HG03558 (cell line): ENCODE measurements around the gene PLCXD3.
"Not testable (repeated sequence)": the region's sequence is repeated elsewhere in the genome, so short reads cannot be mapped to it uniquely, and the experiment has no call there.

Experiments used
- ATAC-seq: cut with Tn5 transposase; IDR thresholded peaks from one replicate; pipeline ENCODE4 v1.9.1; 2021; ENCODE audit warnings: moderate number of reproducible peaks; ENCODE audit not compliant: unreplicated experiment; ENCODE audit errors: extremely low read depth

The PLCXD3 gene

GRCh38 chr5:41365369-41365768 is 145.0 kb downstream of the PLCXD3 start:
- no peak for ATAC-seq

GRCh38 chr5:41364346-41364745 is 146.1 kb downstream of the PLCXD3 start:
- ATAC-seq, result no peak

GRCh38 chr5:41363343-41363986 is 146.9 kb downstream of the PLCXD3 start:
- no peak for ATAC-seq

- no peak for ATAC-seq
Measured at GRCh38 chr5:41356786-41357185, 153.6 kb downstream of the PLCXD3 start.

- no peak for ATAC-seq
Measured at GRCh38 chr5:41349846-41350245, 160.6 kb downstream of the PLCXD3 start.

GRCh38 chr5:41347569-41347968 is 162.8 kb downstream of the PLCXD3 start:
- ATAC-seq, result no peak

GRCh38 chr5:41346609-41347008 is 163.8 kb downstream of the PLCXD3 start:
- ATAC-seq, result no peak

GRCh38 chr5:41345295-41345694 is 165.1 kb downstream of the PLCXD3 start:
- ATAC-seq, result no peak

- no peak for ATAC-seq
Measured at GRCh38 chr5:41339339-41339738, 171.1 kb downstream of the PLCXD3 start.

- ATAC-seq, result no peak
Measured at GRCh38 chr5:41338136-41338675, 172.2 kb downstream of the PLCXD3 start.

- no peak for ATAC-seq
Measured at GRCh38 chr5:41337724-41338123, 172.7 kb downstream of the PLCXD3 start.

- no peak for ATAC-seq
Measured at GRCh38 chr5:41337216-41337615, 173.2 kb downstream of the PLCXD3 start.

GRCh38 chr5:41336471-41336870 is 173.9 kb downstream of the PLCXD3 start:
- no peak for ATAC-seq

- no peak for ATAC-seq
Measured at GRCh38 chr5:41335596-41336181, 174.7 kb downstream of the PLCXD3 start.

- peak; percentile 56 for ATAC-seq
Measured at GRCh38 chr5:41334758-41335157, 175.6 kb downstream of the PLCXD3 start.

GRCh38 chr5:41334221-41334620 is 176.2 kb downstream of the PLCXD3 start:
- ATAC-seq, result no peak

GRCh38 chr5:41325074-41325473 is 185.3 kb downstream of the PLCXD3 start:
- no peak for ATAC-seq

GRCh38 chr5:41322826-41323225 is 187.6 kb downstream of the PLCXD3 start:
- ATAC-seq, result not testable (repeated sequence)

- ATAC-seq, result no peak
Measured at GRCh38 chr5:41312478-41313060, 197.8 kb downstream of the PLCXD3 start.

GRCh38 chr5:41312066-41312465 is 198.3 kb downstream of the PLCXD3 start:
- no peak for ATAC-seq

GRCh38 chr5:41309275-41309674 is 201.1 kb downstream of the PLCXD3 start:
- ATAC-seq, result no peak

GRCh38 chr5:41306005-41306404 is 204.4 kb downstream of the PLCXD3 start:
- no peak for ATAC-seq
